Thymus (tissue), 11 donors: ENCODE measurements around the gene VASN. TPM values are rescaled to one million over a fixed set of nuclear protein-coding genes. Genes with fewer than 3 reads are reported as not detected.
A peak's percentile ranks its signal among the peaks of the same experiment; 100 is the strongest.

ENCODE experiments used
- DNase-seq, 9 donors: peaks; one replicate each; pipeline ENCODE4 v3.0.0-alpha.2; 2013; ENCODE audit warnings: low spot score in 9 of 9, low read depth in 6 of 9, missing footprints in 1 of 9
- H3K27ac ChIP-seq, 2 donors: one replicate each; pipeline ENCODE4 v1.5.1; 2013; ENCODE audit warnings: control low read depth in 1 of 2, low read depth in 1 of 2, low read length in 1 of 2, mild to moderate bottlenecking in 1 of 2, moderate library complexity in 1 of 2
- H3K27me3 ChIP-seq, 2 donors: one replicate each; pipeline ENCODE4 v1.5.1; 2013; ENCODE audit warnings: low read length in 1 of 2; ENCODE audit not compliant: control insufficient read depth in 2 of 2, insufficient read depth in 1 of 2
- H3K36me3 ChIP-seq, 2 donors: one replicate each; pipeline ENCODE4 v1.5.1; 2013; ENCODE audit warnings: low read length in 1 of 2, mild to moderate bottlenecking in 1 of 2, moderate library complexity in 1 of 2; ENCODE audit not compliant: control insufficient read depth in 2 of 2, insufficient read depth in 2 of 2
- H3K4me1 ChIP-seq, 2 donors: one replicate each; pipeline ENCODE4 v1.5.1; 2013; ENCODE audit warnings: low read length in 2 of 2; ENCODE audit not compliant: control insufficient read depth in 2 of 2, insufficient read depth in 2 of 2
- H3K4me3 ChIP-seq, 2 donors: one replicate each; pipeline ENCODE4 v1.5.1; 2013; ENCODE audit warnings: low read length in 2 of 2, control low read depth in 1 of 2, mild to moderate bottlenecking in 1 of 2
- H3K9me3 ChIP-seq, 2 donors: one replicate each; pipeline ENCODE4 v1.5.1; 2013; ENCODE audit warnings: low read length in 1 of 2, mild to moderate bottlenecking in 1 of 2; ENCODE audit not compliant: control insufficient read depth in 2 of 2, insufficient read depth in 1 of 2
- WGBS: extraction: QIAGEN DNeasy Blood & Tissue Kit; methylation state at CpG from one replicate; pipeline ENCODE4 v1.1.7; 2013; 5-methylcytosine and 5-hydroxymethylcytosine counted together
- polyA plus RNA-seq: library from polyadenylated mRNA; stranded (reverse); fragments of 200-250 nt; gene quantifications from one replicate; pipeline ENCODE4 v1.2.3, GENCODE V29; 2013
- total RNA-seq: library from RNA; stranded (reverse); fragments of 120-200 nt; gene quantifications from one replicate; pipeline ENCODE4 v1.2.4, GENCODE V29; 2013
- donor health status: healthy.

VASN gene
- total and polyA plus RNA-seq, 2 donors, result 1.2 to 3.6 TPM

DNA sequence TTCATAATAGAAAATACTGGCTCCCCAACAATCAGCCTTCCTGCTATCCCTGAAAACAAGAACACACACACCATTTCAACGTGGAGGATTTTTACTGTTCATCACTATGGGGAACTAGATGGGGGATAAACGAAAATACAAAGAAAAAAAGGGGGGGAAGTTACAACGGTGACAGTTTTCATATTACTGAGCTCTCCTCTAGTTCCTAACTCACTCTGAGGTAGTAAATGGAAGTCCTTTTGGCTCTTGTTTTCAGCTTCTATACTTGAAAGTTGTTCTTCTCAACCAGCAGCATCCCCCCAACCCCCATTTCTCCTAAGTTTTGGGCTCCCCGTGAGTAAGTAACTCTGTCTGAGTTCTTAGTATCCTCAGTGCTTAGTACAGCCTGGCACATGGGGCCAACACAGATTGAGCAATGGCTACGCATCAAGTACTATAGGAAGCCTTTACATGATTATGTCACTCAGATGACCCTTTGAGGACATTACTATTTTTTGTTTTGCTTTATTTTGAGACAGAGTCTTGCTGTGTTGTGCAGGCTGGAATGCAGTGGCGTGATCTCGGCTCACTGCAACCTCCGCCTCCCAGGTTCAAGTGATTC is 49.0 kb downstream of the VASN start:
- WGBS, result 74% methylated on average over 8 of the region's 8 CpGs
- no peak overlapping the region for H3K4me3 ChIP-seq
- H3K36me3 ChIP-seq, result no peaks in the 10 kb centered on the region
- H3K27ac ChIP-seq, result peak overlapping the region in 1 of 2 donors; percentile 31
- no peaks in the 10 kb centered on the region for H3K9me3 ChIP-seq
- peaks cover 9 to 14% of the 10 kb centered on the region in 2 donors for H3K4me1 ChIP-seq
- no peaks in the 10 kb centered on the region for H3K27me3 ChIP-seq
- no peak for DNase-seq

DNA sequence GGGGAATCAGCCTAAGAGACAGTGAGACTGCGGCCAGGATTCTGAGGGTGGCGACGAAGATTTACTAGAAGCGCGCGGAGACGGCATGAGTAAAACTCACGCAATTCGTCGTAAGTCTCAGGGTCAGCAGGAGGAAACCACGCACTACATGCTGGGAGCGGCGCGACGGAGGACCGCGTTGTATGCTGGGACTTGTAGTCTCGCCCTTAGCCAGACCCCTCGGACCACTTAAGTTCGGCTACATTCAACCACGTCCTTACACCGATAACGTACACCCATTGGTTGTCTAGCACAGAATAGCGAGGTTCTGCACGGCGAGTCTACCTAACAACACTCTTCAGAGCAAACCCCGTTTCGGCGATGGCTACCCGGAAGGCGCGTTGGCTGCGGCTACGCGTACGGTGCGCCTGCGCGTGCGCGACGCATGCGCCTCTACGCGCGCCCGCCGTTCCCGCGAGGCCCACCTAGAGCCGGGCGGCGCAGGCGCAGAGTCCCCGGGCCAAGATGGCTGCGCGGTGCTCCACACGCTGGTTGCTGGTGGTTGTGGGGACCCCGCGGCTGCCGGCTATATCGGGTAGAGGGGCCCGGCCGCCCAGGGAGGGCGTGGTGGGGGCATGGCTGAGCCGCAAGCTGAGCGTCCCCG is 53.9 kb downstream of the VASN start, which contains the start of gene DNAJA3:
DNAJA3 (plus strand) TSS at position 491 of the 643 bp plus-strand sequence; CDS start at position 505, 14 bp downstream.
- DNase-seq, result peak; percentile 89 to 97 (median 93)
- under 1% methylated on average over 68 of the region's 68 CpGs for WGBS
- Histone ChIP-seq H3K4me3 (peak within 1 kb of the TSS; percentile 70 to 95), H3K27ac (peak within 1 kb of the TSS; percentile 99 to 100), H3K9me3 (no peaks in the 10 kb centered on the region), H3K36me3 (peaks cover 7 to 8% of the 10 kb centered on the region in 2 donors), H3K4me1 (peaks cover 8 to 12% of the 10 kb centered on the region in 2 donors), H3K27me3 (no peaks in the 10 kb centered on the region)

DNA sequence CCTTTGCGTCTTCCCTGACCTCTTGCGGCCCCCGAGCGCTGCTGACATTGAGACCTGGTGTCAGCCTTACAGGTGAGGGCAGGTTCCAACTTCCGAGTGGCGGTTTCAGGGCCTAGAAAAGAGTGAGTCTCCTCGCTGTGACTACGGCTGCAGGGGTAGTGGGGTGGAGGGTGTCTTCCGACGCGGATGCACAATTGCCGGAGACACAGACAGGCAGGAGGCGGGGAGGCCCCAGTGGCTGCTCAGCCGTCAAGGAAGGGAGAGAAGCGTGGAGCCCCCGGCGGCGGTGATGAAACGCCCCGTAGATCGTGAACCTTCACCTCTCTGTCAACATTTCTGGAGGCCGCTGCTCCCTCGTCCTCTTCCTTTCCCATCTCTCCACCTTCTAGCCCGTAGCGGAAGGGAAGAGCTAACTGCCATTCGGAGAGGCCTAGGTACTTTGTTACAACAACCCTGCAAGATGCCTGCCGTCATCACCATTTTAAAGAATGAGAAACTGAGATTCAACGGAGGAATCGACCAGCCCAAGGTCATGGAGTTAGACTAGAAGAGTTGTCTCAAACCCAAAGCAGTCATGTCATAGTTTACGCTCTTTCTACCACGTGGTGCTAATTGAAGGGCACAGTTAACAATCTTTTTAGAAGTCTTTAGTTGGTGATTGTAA is 54.5 kb downstream of the VASN start:
- no peaks in the 10 kb centered on the region for H3K27me3 ChIP-seq
- no peak for DNase-seq
- no peaks in the 10 kb centered on the region for H3K9me3 ChIP-seq
- H3K27ac ChIP-seq, result peak overlapping the region; percentile 78 to 81
- 4% methylated on average over 31 of the region's 31 CpGs for WGBS
- H3K4me3 ChIP-seq, result peak overlapping the region; percentile 70 to 95
- H3K4me1 ChIP-seq, result peaks cover 8 to 12% of the 10 kb centered on the region in 2 donors
- H3K36me3 ChIP-seq, result peaks cover 9 to 10% of the 10 kb centered on the region in 2 donors

GRCh38 chr16:4426722-4427372 is 55.2 kb downstream of the VASN start:
- Histone ChIP-seq H3K27me3 (no peaks in the 10 kb centered on the region), H3K27ac (peak overlapping the region in 1 of 2 donors; percentile 78), H3K36me3 (peaks cover 12 to 16% of the 10 kb centered on the region in 2 donors), H3K4me1 (peaks cover 8 to 12% of the 10 kb centered on the region in 2 donors), H3K9me3 (no peaks in the 10 kb centered on the region), H3K4me3 (peak overlapping the region; percentile 70 to 95)
- no peak for DNase-seq
- WGBS, result 92% methylated on average over 12 of the region's 12 CpGs

DNA sequence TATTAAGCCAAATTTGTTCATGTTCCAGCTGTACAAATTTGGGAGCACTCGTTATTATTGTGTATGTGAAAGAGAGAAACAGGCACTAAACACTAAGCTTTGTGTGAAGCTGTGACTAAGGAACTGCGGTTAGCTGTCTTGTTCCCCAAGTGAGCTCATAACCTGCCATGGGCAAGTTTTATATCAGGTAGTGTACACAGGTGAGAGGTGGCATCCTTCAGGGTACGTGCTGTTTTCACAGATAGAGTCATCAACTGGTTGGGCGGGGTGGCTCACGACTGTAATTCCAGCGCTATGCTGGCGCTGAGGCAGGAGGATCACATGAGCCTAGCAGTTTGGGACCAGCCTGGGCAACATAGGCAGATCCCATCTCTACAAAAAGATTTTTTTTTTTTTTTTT is 56.9 kb downstream of the VASN start:
- H3K4me3 ChIP-seq, result no peak overlapping the region
- H3K27ac ChIP-seq, result no peak overlapping the region
- WGBS, result 97% methylated on average over 7 of the region's 7 CpGs

GRCh38 chr16:4431023-4431422 is 59.4 kb downstream of the VASN start:
- H3K4me1 ChIP-seq, result peaks cover 4 to 9% of the 10 kb centered on the region in 2 donors
- H3K4me3 ChIP-seq, result no peak overlapping the region
- no peak for DNase-seq
- no peaks in the 10 kb centered on the region for H3K9me3 ChIP-seq
- WGBS, result 98% methylated on average over 9 of the region's 9 CpGs
- no peaks in the 10 kb centered on the region for H3K27me3 ChIP-seq
- H3K27ac ChIP-seq, result no peak overlapping the region
- peaks cover 28 to 33% of the 10 kb centered on the region in 2 donors for H3K36me3 ChIP-seq

More for the DNA sequence above, 56.9 kb downstream of the VASN start:
- DNase-seq, result no peak
- H3K27me3 ChIP-seq, result no peaks in the 10 kb centered on the region
- no peaks in the 10 kb centered on the region for H3K9me3 ChIP-seq
- H3K4me1 ChIP-seq, result peaks cover 8 to 12% of the 10 kb centered on the region in 2 donors
- H3K36me3 ChIP-seq, result peaks cover 14 to 16% of the 10 kb centered on the region in 2 donors

Other genes with a start within 250 kb of the VASN start
- 1.4 TPM for gene SRL, start 129.8 kb upstream of the VASN start, total RNA-seq
- 1.1 TPM for gene SRL, start 129.8 kb upstream of the VASN start, polyA plus RNA-seq
- gene TFAP4, start 98.8 kb upstream of the VASN start, total RNA-seq, result 13.0 TPM
- 8.7 TPM for gene TFAP4, start 98.8 kb upstream of the VASN start, polyA plus RNA-seq
- gene GLIS2, start 55.8 kb upstream of the VASN start, total RNA-seq, result 0.85 TPM
- 3.0 TPM for gene GLIS2, start 55.8 kb upstream of the VASN start, polyA plus RNA-seq
- 33.2 TPM for gene PAM16, start 20.5 kb upstream of the VASN start, total RNA-seq
- 86.9 TPM for gene PAM16, start 20.5 kb upstream of the VASN start, polyA plus RNA-seq
- 21.6 TPM for gene CORO7, start 44.7 kb downstream of the VASN start, total RNA-seq
- 63.7 TPM for gene CORO7, start 44.7 kb downstream of the VASN start, polyA plus RNA-seq
- gene DNAJA3, start 54.0 kb downstream of the VASN start, total RNA-seq, result 25.8 TPM
- 28.4 TPM for gene DNAJA3, start 54.0 kb downstream of the VASN start, polyA plus RNA-seq
- gene NMRAL1, start 102.8 kb downstream of the VASN start, total RNA-seq, result 57.4 TPM
- 44.9 TPM for gene NMRAL1, start 102.8 kb downstream of the VASN start, polyA plus RNA-seq
- gene HMOX2, start 104.5 kb downstream of the VASN start, total RNA-seq, result 54.0 TPM
- gene HMOX2, start 104.5 kb downstream of the VASN start, polyA plus RNA-seq, result 38.3 TPM
- gene CDIP1, start 166.9 kb downstream of the VASN start, total RNA-seq, result 15.7 TPM
- 24.9 TPM for gene CDIP1, start 166.9 kb downstream of the VASN start, polyA plus RNA-seq
- gene C16orf96, start 184.5 kb downstream of the VASN start, total RNA-seq, result 0.05 TPM
- 0.05 TPM for gene C16orf96, start 184.5 kb downstream of the VASN start, polyA plus RNA-seq
- 5.9 TPM for gene UBALD1, start 243.0 kb downstream of the VASN start, total RNA-seq
- gene UBALD1, start 243.0 kb downstream of the VASN start, polyA plus RNA-seq, result 20.4 TPM